BE2C (cell line): Measurements from ENCODE around the gene SLC7A8.

ENCODE experiments used
- DNase-seq: peaks from one replicate; pipeline ENCODE4 v3.0.0-alpha.2; 2020
- H3K27me3 ChIP-seq: fragments of 250-450 bp; sonication (Bioruptor Pico); 2 replicates; pipeline ENCODE4 v1.5.1; 2020; ENCODE audit warnings: mild to moderate bottlenecking
- H3K36me3 ChIP-seq: fragments of 250-450 bp; sonication (Bioruptor Pico); 2 replicates; pipeline ENCODE4 v1.5.1; 2020; ENCODE audit warnings: mild to moderate bottlenecking
- H3K4me1 ChIP-seq: fragments of 250-450 bp; sonication (Bioruptor Pico); 2 replicates; pipeline ENCODE4 v1.5.1; 2020
- H3K4me3 ChIP-seq: 2 replicates; pipeline ENCODE4 v1.5.1; 2011; ENCODE audit warnings: low read depth, low read length
- H3K9me3 ChIP-seq: fragments of 250-450 bp; sonication (Bioruptor Pico); 2 replicates; pipeline ENCODE4 v1.5.1; 2020
- TF ChIP-seq, protein P1 (sequence below): IDR thresholded peaks from 2 replicates; pipeline ENCODE4 v1.5.1; 2012; ENCODE audit warnings: mild to moderate bottlenecking, low read depth, low read length

The SLC7A8 gene

GRCh38 chr14:23174296-23175184 lies 8.9 kb downstream of the SLC7A8 start:
- peaks cover 14% of the 10 kb centered on the region for H3K27me3 ChIP-seq
- no peak overlapping the region for H3K4me3 ChIP-seq
- H3K4me1 ChIP-seq = peaks cover 4% of the 10 kb centered on the region; the same call in 1 of the 2 replicates
- no peaks in the 10 kb centered on the region for H3K36me3 ChIP-seq
- no peaks in the 10 kb centered on the region for H3K9me3 ChIP-seq
- TF ChIP-seq, protein P1, sequence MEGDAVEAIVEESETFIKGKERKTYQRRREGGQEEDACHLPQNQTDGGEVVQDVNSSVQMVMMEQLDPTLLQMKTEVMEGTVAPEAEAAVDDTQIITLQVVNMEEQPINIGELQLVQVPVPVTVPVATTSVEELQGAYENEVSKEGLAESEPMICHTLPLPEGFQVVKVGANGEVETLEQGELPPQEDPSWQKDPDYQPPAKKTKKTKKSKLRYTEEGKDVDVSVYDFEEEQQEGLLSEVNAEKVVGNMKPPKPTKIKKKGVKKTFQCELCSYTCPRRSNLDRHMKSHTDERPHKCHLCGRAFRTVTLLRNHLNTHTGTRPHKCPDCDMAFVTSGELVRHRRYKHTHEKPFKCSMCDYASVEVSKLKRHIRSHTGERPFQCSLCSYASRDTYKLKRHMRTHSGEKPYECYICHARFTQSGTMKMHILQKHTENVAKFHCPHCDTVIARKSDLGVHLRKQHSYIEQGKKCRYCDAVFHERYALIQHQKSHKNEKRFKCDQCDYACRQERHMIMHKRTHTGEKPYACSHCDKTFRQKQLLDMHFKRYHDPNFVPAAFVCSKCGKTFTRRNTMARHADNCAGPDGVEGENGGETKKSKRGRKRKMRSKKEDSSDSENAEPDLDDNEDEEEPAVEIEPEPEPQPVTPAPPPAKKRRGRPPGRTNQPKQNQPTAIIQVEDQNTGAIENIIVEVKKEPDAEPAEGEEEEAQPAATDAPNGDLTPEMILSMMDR = no peak
- peak; percentile 25 for DNase-seq

DNA sequence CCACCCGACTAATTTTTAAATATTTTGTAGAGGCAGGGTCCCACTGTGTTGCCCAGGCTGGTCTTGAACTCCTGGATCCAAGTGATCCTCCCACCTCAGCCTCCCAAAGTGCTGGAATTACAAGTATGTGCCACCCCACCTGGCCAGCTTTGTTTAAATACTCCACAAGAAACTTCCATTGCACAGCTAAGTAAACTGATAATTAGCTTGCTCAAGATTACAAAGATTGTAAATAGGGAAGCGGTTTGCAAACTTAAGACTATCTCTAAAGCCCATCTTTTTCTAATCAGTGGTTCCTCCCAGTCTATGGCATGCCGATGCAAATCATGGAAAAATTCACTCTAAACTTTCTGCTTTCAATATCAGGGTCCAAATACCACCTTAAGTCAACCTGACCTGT lies 9.7 kb downstream of the SLC7A8 start:
- no peak for DNase-seq
- H3K9me3 ChIP-seq = no peaks in the 10 kb centered on the region
- no peaks in the 10 kb centered on the region for H3K36me3 ChIP-seq
- peaks cover 4% of the 10 kb centered on the region; the same call in 1 of the 2 replicates for H3K4me1 ChIP-seq
- H3K27me3 ChIP-seq = peaks cover 10% of the 10 kb centered on the region
- TF ChIP-seq, protein P1 = no peak
- no peak overlapping the region for H3K4me3 ChIP-seq

- H3K9me3 ChIP-seq = no peaks in the 10 kb centered on the region
- H3K4me1 ChIP-seq = peaks cover 4% of the 10 kb centered on the region; the same call in 1 of the 2 replicates
- H3K4me3 ChIP-seq = no peak overlapping the region
- no peaks in the 10 kb centered on the region for H3K36me3 ChIP-seq
- TF ChIP-seq, protein P1 = no peak
- no peak for DNase-seq
- H3K27me3 ChIP-seq = peaks cover 7% of the 10 kb centered on the region
Measured at GRCh38 chr14:23173031-23173430, 10.4 kb downstream of the SLC7A8 start.

GRCh38 chr14:23172574-23172973 lies 10.9 kb downstream of the SLC7A8 start:
- TF ChIP-seq, protein P1 = no peak
- no peaks in the 10 kb centered on the region for H3K36me3 ChIP-seq
- peaks cover 2% of the 10 kb centered on the region for H3K27me3 ChIP-seq
- DNase-seq = no peak
- no peaks in the 10 kb centered on the region for H3K9me3 ChIP-seq
- H3K4me1 ChIP-seq = peaks cover 4% of the 10 kb centered on the region; the same call in 1 of the 2 replicates
- no peak overlapping the region for H3K4me3 ChIP-seq

DNA sequence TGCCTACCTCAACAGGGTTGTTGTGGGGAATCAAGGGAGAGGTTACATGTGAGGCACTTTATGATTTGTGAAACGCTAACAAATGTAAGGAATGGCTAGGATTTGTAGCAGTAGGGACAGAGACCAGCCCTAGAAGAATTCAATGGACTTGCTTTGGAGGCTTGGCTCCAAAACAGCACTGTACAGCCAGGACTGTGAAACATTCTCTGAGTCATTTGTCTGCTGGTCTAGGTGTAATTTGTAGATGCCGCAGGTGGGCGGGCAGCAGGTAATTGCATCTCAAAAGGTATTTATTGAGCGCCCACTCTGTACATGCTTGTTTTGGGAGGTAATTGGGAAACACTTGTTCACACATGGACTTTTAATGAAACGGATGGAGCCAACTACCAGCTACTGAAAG lies 11.4 kb downstream of the SLC7A8 start:
- no peaks in the 10 kb centered on the region; the same call in 1 of the 2 replicates for H3K27me3 ChIP-seq
- DNase-seq = no peak
- no peak overlapping the region for H3K4me3 ChIP-seq
- no peaks in the 10 kb centered on the region for H3K9me3 ChIP-seq
- H3K4me1 ChIP-seq = peaks cover 4% of the 10 kb centered on the region; the same call in 1 of the 2 replicates
- no peaks in the 10 kb centered on the region for H3K36me3 ChIP-seq
- TF ChIP-seq, protein P1 = no peak
